HCT116 (cell line): ENCODE data around the gene IGFBP4.
A peak's percentile ranks its signal among the peaks of the same experiment; 100 is the strongest.

Experiments used
- CTCF ChIP-seq, 3 experiments: fragments of 200-600 bp in 1 of 3; sonication (generic) in 1 of 3; IDR thresholded peaks in 2 of 3; conservative IDR thresholded peaks in 1 of 3; 2 replicates each; pipeline ENCODE4 v1.5.1; 2012 to 2017; ENCODE audit warnings: low read depth in 2 of 3, low read length in 2 of 3, antibody characterized with exemption in 1 of 3, borderline replicate concordance in 1 of 3, control low read depth in 1 of 3, mild to moderate bottlenecking in 1 of 3, mixed read lengths in 1 of 3, mixed run types in 1 of 3, moderate library complexity in 1 of 3; ENCODE audit not compliant: insufficient read depth in 1 of 3
- EZH2 ChIP-seq: fragments of 200-600 bp; sonication (generic); IDR thresholded peaks from 2 replicates; pipeline ENCODE4 v1.6.1; 2017; ENCODE audit warnings: antibody characterized with exemption, mixed run types
- POLR2A ChIP-seq: IDR thresholded peaks from 2 replicates; pipeline ENCODE4 v1.7.0; 2011; ENCODE audit warnings: borderline replicate concordance; ENCODE audit not compliant: insufficient read depth, insufficient read length; ENCODE audit errors: extremely low read depth
- POLR2AphosphoS5 ChIP-seq: IDR thresholded peaks from 2 replicates; pipeline ENCODE4 v1.6.1; 2011; ENCODE audit warnings: mild to moderate bottlenecking, low read depth, low read length, moderate library complexity
- RAD21 ChIP-seq: IDR thresholded peaks from 2 replicates; pipeline ENCODE4 v1.6.1; 2012; ENCODE audit warnings: low read depth, mild to moderate bottlenecking
- ZFX ChIP-seq: fragments of 450-650 bp; IDR thresholded peaks from 2 replicates; pipeline ENCODE4 v1.6.1; 2017

GRCh38 chr17:40417609-40418427 lies 25.4 kb upstream of the IGFBP4 start, which contains the start of gene TOP2A:
- TF ChIP-seq EZH2 = no peak
- TF ChIP-seq ZFX = peak; percentile 57; the same call in 1 of the 2 replicates
- TF ChIP-seq POLR2A = peak; percentile 68
- TF ChIP-seq CTCF (IDR thresholded peaks at IDR 0.05 in 2 of 3, conservative IDR thresholded peaks at IDR 0.05 in 1 of 3; ENCODE audit: borderline replicate concordance in 1 of 3, insufficient read depth in 1 of 3, low read depth in 2 of 3, low read length in 2 of 3) = no peak
- peak; percentile 82 for TF ChIP-seq POLR2AphosphoS5
- TF ChIP-seq RAD21 = no peak
